Right renal pelvis (tissue), 4 donors: Measurements from ENCODE around the gene HEPACAM. TPM values are rescaled to one million over a fixed set of nuclear protein-coding genes. Genes with fewer than 3 reads are reported as not detected.

Source experiments
- DNase-seq, 4 donors: peaks; one replicate each; pipeline ENCODE4 v3.0.0-alpha.2; 2013; ENCODE audit warnings: low read depth in 4 of 4, low spot score in 3 of 4, missing footprints in 1 of 4
- polyA plus RNA-seq, 4 donors: library from polyadenylated mRNA; unstranded; fragments of 120-200 nt; gene quantifications; one replicate each; pipeline ENCODE4 v1.2.1, GENCODE V29; 2013; ENCODE audit not compliant: insufficient read length in 4 of 4

The HEPACAM gene
- polyA plus RNA-seq, 4 donors, result 1.9 to 3.2 (median 2.1) TPM

- no peak for DNase-seq
Observed at GRCh38 chr11:124872741-124873140, 63.1 kb downstream of the HEPACAM start.

DNA sequence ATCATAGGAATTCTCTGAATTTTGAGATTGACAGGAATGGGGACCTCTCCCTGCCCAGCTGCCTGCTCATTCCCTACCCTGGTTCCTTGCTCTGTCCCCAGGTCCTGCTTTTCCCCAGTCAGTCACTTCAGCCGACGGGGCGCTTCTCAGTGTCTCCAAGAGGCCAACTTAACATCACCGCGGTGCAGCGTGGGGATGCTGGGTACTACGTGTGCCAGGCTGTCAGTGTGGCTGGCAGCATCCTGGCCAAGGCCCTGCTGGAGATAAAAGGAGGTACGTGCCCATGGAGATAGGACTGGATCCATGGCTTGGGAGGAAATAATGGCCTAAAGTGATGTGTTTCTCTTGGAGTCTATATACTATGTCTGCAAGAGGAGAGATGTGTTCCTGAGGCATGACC is 63.6 kb downstream of the HEPACAM start:
- DNase-seq, result no peak

- DNase-seq, result no peak
Observed at GRCh38 chr11:124870430-124870829, 65.4 kb downstream of the HEPACAM start.

DNA sequence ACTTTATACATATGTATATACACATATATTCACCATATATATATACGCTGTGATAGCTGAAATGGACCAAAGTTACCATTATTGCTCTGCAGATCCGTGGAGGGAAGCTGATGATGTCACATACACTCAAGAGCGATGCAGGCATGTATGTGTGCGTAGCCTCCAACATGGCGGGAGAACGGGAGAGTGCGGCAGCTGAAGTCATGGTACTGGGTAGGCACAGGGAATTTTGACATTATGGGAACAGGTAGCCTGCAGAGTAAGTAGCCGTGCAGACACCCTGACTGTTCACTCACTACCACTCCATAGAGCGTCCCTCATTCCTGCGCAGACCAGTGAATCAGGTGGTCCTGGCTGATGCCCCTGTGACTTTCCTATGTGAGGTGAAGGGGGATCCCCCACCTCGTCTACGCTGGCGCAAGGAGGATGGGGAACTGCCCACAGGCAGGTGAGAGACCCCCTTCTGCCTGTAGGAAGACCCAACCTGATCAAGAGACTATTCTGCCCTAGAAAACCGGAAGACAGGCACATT is 65.9 kb downstream of the HEPACAM start:
- DNase-seq, result no peak

DNA sequence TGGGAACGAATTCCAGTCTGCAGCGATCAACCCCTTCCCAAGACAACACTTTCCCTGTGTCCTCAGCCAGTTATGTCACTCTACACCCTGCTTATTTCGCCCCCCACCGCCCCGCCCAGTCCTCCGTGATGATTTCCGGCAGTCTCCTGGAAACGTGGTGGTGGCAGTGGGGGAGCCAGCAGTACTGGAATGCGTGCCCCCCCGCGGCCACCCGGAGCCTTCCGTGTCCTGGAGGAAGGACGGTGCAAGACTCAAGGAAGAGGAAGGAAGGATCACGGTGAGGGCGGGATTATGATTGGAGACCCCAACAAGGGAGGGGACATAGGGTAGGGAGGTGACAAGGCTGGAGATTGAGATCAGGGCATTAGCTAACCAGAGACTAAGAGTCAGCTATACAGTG is 66.5 kb downstream of the HEPACAM start:
- DNase-seq, result no peak

Other genes with a start within 250 kb of the HEPACAM start
- 10 to 100 TPM; 15.7 to 29.3 (median 22.8) TPM for gene NRGN, start 196.1 kb downstream of the HEPACAM start, polyA plus RNA-seq
- 10 to 100 TPM in 2 of 4 donors, 1 to 10 TPM in 2; 5.2 to 17.1 (median 11.2) TPM for gene VSIG2, start 183.8 kb downstream of the HEPACAM start, polyA plus RNA-seq
- 10 to 100 TPM; 74.9 to 87.0 (median 81.8) TPM for gene ESAM, start 173.8 kb downstream of the HEPACAM start, polyA plus RNA-seq
- gene MSANTD2, start 135.6 kb downstream of the HEPACAM start, polyA plus RNA-seq, result 10 to 100 TPM; 25.4 to 39.9 (median 27.5) TPM
- gene ROBO3, start 70.6 kb downstream of the HEPACAM start, polyA plus RNA-seq, result 10 to 100 TPM; 22.7 to 29.2 (median 24.9) TPM
- 10 to 100 TPM; 18.3 to 23.1 (median 20.7) TPM for gene ROBO4, start 38.2 kb downstream of the HEPACAM start, polyA plus RNA-seq
- 1 to 10 TPM; 1.1 to 1.3 (median 1.3) TPM for gene HEPN1, start 16.8 kb downstream of the HEPACAM start, polyA plus RNA-seq
- 1 to 10 TPM; 3.3 to 4.0 (median 3.7) TPM for gene CCDC15, start 18.2 kb upstream of the HEPACAM start, polyA plus RNA-seq
- gene SLC37A2, start 127.3 kb upstream of the HEPACAM start, polyA plus RNA-seq, result 1 to 10 TPM; 1.6 to 2.3 (median 1.8) TPM
- 10 to 100 TPM; 49.1 to 57.3 (median 51.5) TPM for gene TMEM218, start 175.6 kb upstream of the HEPACAM start, polyA plus RNA-seq
- 10 to 100 TPM; 13.2 to 14.5 (median 13.4) TPM for gene PKNOX2, start 228.7 kb upstream of the HEPACAM start, polyA plus RNA-seq